Erythroblast (primary cell): ENCODE measurements around the gene NHEJ1.

Experiments
- GATA1 ChIP-seq: IDR thresholded peaks from 2 replicates; pipeline ENCODE4 v1.6.1; 2011; ENCODE audit warnings: low read depth, mild to moderate bottlenecking, control low read depth, low read length, moderate library complexity
- POLR2A ChIP-seq: IDR thresholded peaks from 2 replicates; pipeline ENCODE4 v1.6.1; 2011; ENCODE audit warnings: mild to moderate bottlenecking, low read length

- TF ChIP-seq POLR2A = no peak
- no peak for TF ChIP-seq GATA1
Measured at GRCh38 chr2:219058541-219059374, 101.9 kb downstream of the NHEJ1 start.
